ENCODE results near the gene RABGAP1. TPM values are rescaled to one million over a fixed set of nuclear protein-coding genes. Genes with fewer than 3 reads are reported as not detected.

RABGAP1 gene
- total RNA-seq, 3 donors from 2014 or later (not counting 1 experiment from before 2014, with no cell fraction given): 37.4 to 49.2 (median 43.0) TPM

DNA sequence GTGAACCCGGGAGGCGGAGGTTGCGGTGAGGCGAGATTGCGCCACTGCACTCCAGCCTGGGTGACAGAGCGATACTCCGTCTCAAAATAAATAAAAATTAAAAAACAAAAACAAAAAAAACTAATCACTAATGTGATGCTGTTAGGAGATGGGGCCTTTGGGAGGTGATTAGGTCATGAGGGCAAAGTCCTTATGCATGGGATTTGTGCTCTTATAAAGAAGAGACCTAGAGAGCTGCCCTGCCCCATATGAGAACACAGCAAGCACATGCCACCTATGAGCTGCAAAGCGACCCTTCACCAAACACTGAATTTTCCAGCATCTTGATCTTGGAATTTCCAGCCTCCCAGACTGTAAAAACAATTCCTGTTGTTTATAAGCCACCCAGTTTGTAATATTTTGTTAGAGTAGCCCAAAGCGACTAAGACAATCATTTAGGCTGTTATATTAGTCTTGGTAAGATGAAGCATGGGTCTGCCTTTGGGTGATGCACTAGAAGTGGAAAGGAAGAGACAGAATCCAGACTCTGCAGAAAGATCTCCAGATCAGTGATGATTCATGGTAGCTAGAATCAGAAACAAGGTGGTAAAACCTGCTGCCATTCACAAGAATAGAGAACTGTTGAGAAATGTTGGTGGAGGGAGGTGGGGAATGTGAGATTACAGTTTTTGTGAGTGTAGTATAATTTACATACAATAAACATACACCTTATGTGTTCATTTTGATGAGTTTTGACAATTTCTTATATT, 118.8 kb downstream of the RABGAP1 start:
- H3K27ac ChIP-seq (ENCODE audit: low read length): no peak overlapping the region
- no peaks in the 10 kb centered on the region for H3K27me3 ChIP-seq (ENCODE audit: control insufficient read depth, insufficient read depth, low read length)
- WGBS (ENCODE audit: insufficient coverage): 98% methylated on average over 7 of the region's 9 CpGs
- no peak for ATAC-seq
- Mint-ChIP-seq H3K9me3 (no peaks in the 10 kb centered on the region), H3K36me3 (no peaks in the 10 kb centered on the region), H3K27ac (no peak overlapping the region), H3K4me3 (no peak overlapping the region), H3K27me3 (ENCODE audit: low read depth in 2 of 2) (no peaks in the 10 kb centered on the region), H3K4me1 (no peaks in the 10 kb centered on the region)
- no peak overlapping the region for H3K4me3 ChIP-seq (ENCODE audit: low read length)
- H3K36me3 ChIP-seq (ENCODE audit: control insufficient read depth, insufficient read depth, low read length): peaks cover 2% of the 10 kb centered on the region
- TF ChIP-seq, protein P1, sequence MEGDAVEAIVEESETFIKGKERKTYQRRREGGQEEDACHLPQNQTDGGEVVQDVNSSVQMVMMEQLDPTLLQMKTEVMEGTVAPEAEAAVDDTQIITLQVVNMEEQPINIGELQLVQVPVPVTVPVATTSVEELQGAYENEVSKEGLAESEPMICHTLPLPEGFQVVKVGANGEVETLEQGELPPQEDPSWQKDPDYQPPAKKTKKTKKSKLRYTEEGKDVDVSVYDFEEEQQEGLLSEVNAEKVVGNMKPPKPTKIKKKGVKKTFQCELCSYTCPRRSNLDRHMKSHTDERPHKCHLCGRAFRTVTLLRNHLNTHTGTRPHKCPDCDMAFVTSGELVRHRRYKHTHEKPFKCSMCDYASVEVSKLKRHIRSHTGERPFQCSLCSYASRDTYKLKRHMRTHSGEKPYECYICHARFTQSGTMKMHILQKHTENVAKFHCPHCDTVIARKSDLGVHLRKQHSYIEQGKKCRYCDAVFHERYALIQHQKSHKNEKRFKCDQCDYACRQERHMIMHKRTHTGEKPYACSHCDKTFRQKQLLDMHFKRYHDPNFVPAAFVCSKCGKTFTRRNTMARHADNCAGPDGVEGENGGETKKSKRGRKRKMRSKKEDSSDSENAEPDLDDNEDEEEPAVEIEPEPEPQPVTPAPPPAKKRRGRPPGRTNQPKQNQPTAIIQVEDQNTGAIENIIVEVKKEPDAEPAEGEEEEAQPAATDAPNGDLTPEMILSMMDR (IDR thresholded peaks at IDR 0.05): no peak
- intact Hi-C loops (cut with micrococcal nuclease): no loop called here
- no peaks in the 10 kb centered on the region for H3K9me3 ChIP-seq (ENCODE audit: control insufficient read depth, insufficient read depth, low read length)
- H3K4me1 ChIP-seq (ENCODE audit: control insufficient read depth, insufficient read depth, low read length): no peaks in the 10 kb centered on the region
- DNase-seq: no peak

DNA sequence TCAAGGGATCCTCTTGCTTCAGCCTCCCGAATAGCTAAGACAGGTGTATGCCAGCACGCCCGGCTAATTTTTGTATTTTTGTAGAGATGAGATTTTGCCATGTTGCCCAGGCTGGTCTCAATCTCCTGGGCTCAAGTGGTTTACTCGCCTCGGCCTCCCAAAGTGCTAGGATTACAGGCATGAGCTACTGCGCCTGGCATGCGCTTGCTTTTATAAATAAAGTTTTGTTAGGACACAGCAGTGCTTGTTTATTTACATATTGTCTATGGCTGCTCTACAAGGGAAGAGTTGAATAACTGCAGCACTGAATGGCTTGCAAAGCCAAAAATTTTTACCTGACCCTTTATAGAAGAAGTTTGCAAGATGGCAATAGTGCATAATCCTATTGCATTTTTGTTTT, 120.4 kb downstream of the RABGAP1 start:
- Mint-ChIP-seq H3K36me3 (peaks cover under 1% of the 10 kb centered on the region), H3K27me3 (ENCODE audit: low read depth in 2 of 2) (no peaks in the 10 kb centered on the region)
- TF ChIP-seq, protein P1 (IDR thresholded peaks at IDR 0.05): no peak

DNA sequence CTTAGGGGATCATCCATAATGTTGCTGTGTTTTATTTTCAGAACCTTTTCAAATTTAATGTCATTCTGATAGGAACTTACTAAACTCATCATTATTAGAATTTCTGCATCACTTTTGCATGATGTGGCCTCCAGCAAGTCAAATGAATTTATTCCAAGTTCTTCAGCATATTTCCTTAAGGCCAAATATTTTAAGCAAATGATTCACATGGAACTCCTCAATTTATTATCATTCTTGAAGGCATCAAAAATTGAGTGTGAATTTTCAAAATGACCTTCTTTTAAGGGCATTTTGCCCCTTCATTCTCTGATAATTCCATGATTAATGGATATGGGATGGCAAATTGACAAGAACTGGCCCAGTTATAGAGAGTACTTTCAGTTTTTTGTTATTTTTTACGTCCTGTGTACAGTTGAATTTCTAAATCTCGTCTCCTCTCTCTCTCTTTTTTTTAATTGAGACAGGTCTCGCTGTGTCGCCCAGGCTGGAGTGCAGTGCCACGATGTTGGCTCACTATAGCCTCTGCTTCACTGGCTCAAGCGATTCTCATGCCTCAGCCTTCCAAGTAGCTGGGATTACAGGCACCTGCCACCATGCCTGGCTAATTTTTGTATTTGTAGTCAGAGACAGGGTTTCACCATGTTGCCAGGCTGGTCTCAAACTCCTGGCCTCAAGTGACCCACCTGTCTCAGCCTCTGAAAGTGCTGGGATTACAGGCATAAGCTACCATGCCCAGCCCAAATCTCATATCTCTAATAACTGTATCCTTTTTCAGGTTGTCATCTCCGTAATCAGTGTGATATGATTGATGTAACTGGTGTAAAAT, 121.7 kb downstream of the RABGAP1 start:
- no peaks in the 10 kb centered on the region for H3K4me1 ChIP-seq (ENCODE audit: control insufficient read depth, insufficient read depth, low read length)
- no peaks in the 10 kb centered on the region for H3K27me3 Mint-ChIP-seq (ENCODE audit: low read depth in 2 of 2)
- peaks cover 8% of the 10 kb centered on the region for H3K36me3 Mint-ChIP-seq
- H3K27me3 ChIP-seq (ENCODE audit: control insufficient read depth, insufficient read depth, low read length): no peaks in the 10 kb centered on the region
- no peaks in the 10 kb centered on the region for H3K4me1 Mint-ChIP-seq
- ATAC-seq (no peak), DNase-seq (no peak)
- H3K4me3 Mint-ChIP-seq: no peak overlapping the region
- H3K9me3 Mint-ChIP-seq: no peaks in the 10 kb centered on the region
- WGBS (ENCODE audit: insufficient coverage): 93% methylated on average over 6 of the region's 7 CpGs
- H3K27ac Mint-ChIP-seq: no peak overlapping the region
- TF ChIP-seq, protein P1 (IDR thresholded peaks at IDR 0.05): no peak
- peaks cover 21% of the 10 kb centered on the region for H3K36me3 ChIP-seq (ENCODE audit: control insufficient read depth, insufficient read depth, low read length)
- no peaks in the 10 kb centered on the region for H3K9me3 ChIP-seq (ENCODE audit: control insufficient read depth, insufficient read depth, low read length)
- intact Hi-C loops (cut with micrococcal nuclease): no loop called here
- H3K27ac ChIP-seq (ENCODE audit: low read length): no peak overlapping the region
- H3K4me3 ChIP-seq (ENCODE audit: low read length): no peak overlapping the region

More for the DNA sequence above, 120.4 kb downstream of the RABGAP1 start:
- H3K27me3 ChIP-seq (ENCODE audit: control insufficient read depth, insufficient read depth, low read length): no peaks in the 10 kb centered on the region
- ATAC-seq (no peak), DNase-seq (no peak)
- Mint-ChIP-seq H3K27ac (no peak overlapping the region), H3K4me1 (no peaks in the 10 kb centered on the region), H3K4me3 (no peak overlapping the region), H3K9me3 (no peaks in the 10 kb centered on the region)
- H3K4me1 ChIP-seq (ENCODE audit: control insufficient read depth, insufficient read depth, low read length): no peaks in the 10 kb centered on the region
- H3K27ac ChIP-seq (ENCODE audit: low read length): no peak overlapping the region
- WGBS (ENCODE audit: insufficient coverage): 100% methylated on average over 7 of the region's 7 CpGs
- intact Hi-C loops (cut with micrococcal nuclease): no loop called here
- peaks cover 13% of the 10 kb centered on the region for H3K36me3 ChIP-seq (ENCODE audit: control insufficient read depth, insufficient read depth, low read length)
- H3K9me3 ChIP-seq (ENCODE audit: control insufficient read depth, insufficient read depth, low read length): no peaks in the 10 kb centered on the region
- H3K4me3 ChIP-seq (ENCODE audit: low read length): no peak overlapping the region
